Regular cardiac myocyte (primary cell): ENCODE measurements around the gene MARCOL. TPM values are rescaled to one million over a fixed set of nuclear protein-coding genes. Genes with fewer than 3 reads are reported as not detected.

Experiments used
- total RNA-seq: library from RNA; depleted of rRNA; stranded (reverse); fragments of >200 nt; gene quantifications from 2 replicates; pipeline ENCODE4 v1.2.3, GENCODE V29; 2014

Gene MARCOL
- total RNA-seq, result not detected in 2 replicates

GRCh38 chr5:148238418-148238794 is at the start of gene MARCOL:
Gene MARCOL, plus strand, starts transcription at chr5:148238525. Its CDS starts 73 bp downstream, at chr5:148238598.

GRCh38 chr5:148202531-148203203 is 35.7 kb upstream of the MARCOL start, which contains the start of gene SPINK6:
Gene SPINK6, plus strand, starts transcription at chr5:148203042. Its CDS starts 55 bp downstream, at chr5:148203097.

GRCh38 chr5:148268566-148268965 is 30.2 kb downstream of the MARCOL start, which contains the start of gene SPINK13:
Gene SPINK13, plus strand, starts transcription at chr5:148268794. Its CDS starts 1,279 bp downstream, at chr5:148270073.

Other genes with a start within 250 kb of the MARCOL start
- gene SPINK5, start 174.5 kb upstream of the MARCOL start, total RNA-seq, result not detected in 2 replicates
- not detected in 2 replicates for gene SPINK14, start 70.0 kb upstream of the MARCOL start, total RNA-seq
- not detected in 2 replicates for gene SPINK6, start 35.5 kb upstream of the MARCOL start, total RNA-seq
- not detected in 2 replicates for gene SPINK13, start 30.3 kb downstream of the MARCOL start, total RNA-seq
- gene SPINK7, start 73.9 kb downstream of the MARCOL start, total RNA-seq, result not detected in 2 replicates
- gene SPINK9, start 97.0 kb downstream of the MARCOL start, total RNA-seq, result not detected in 2 replicates
- gene FBXO38, start 145.4 kb downstream of the MARCOL start, total RNA-seq, result 39.3 and 65.1 TPM in 2 replicates